ENCODE results near the gene AQP5.

The AQP5 gene

DNA sequence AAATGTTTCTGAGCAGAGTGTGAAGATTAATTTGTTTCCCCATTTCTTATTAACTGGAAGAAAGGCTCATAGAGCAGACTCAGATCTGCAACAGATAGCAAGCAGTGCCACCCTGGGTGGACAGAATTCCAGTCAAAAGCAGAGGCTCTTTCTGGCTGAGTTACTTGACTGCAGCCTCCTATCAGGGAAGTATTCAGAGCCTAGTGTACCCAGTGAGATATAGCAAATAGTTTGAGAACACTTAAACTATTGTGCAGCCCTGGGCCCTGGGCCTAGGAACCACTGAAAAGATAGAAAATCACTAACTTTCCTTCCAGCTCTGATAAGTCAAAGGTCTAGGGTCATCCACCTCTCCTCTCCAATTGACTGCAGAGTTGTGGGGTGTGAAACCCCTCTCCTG, 22.4 kb upstream of the AQP5 start:
- DNase-seq (ENCODE audit: extremely low read depth, low read depth) = no peak
- TF ChIP-seq, protein P1, sequence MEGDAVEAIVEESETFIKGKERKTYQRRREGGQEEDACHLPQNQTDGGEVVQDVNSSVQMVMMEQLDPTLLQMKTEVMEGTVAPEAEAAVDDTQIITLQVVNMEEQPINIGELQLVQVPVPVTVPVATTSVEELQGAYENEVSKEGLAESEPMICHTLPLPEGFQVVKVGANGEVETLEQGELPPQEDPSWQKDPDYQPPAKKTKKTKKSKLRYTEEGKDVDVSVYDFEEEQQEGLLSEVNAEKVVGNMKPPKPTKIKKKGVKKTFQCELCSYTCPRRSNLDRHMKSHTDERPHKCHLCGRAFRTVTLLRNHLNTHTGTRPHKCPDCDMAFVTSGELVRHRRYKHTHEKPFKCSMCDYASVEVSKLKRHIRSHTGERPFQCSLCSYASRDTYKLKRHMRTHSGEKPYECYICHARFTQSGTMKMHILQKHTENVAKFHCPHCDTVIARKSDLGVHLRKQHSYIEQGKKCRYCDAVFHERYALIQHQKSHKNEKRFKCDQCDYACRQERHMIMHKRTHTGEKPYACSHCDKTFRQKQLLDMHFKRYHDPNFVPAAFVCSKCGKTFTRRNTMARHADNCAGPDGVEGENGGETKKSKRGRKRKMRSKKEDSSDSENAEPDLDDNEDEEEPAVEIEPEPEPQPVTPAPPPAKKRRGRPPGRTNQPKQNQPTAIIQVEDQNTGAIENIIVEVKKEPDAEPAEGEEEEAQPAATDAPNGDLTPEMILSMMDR (IDR thresholded peaks at IDR 0.05; ENCODE audit: low read depth, low read length, missing control alignments) = no peak
- H3K4me3 ChIP-seq (replicated peaks; ENCODE audit: low read depth, low read length) = no peak overlapping the region

DNA sequence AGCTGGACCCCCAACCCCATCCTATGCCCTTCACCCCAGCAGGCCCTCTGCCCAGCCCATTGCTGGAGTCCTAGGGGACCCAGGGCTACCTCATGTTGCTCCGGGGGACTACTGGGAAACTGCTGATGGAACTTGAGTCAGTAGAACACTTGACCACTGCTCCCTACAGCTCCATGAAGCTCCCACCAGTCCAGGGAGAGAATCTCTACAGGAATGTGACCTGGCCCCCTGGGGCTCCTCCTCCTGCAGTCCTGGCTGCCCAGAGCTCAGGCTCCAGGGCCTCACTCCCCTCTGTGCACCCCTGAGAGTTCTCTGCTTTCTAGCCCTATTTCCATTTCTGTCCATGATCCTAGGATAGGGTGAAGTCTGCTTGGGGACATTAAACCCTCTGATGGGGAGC, 22.0 kb upstream of the AQP5 start:
- DNase-seq (ENCODE audit: extremely low read depth, low read depth) = no peak
- TF ChIP-seq, protein P1 (IDR thresholded peaks at IDR 0.05; ENCODE audit: low read depth, low read length, missing control alignments) = no peak
- H3K4me3 ChIP-seq (replicated peaks; ENCODE audit: low read depth, low read length) = no peak overlapping the region

DNA sequence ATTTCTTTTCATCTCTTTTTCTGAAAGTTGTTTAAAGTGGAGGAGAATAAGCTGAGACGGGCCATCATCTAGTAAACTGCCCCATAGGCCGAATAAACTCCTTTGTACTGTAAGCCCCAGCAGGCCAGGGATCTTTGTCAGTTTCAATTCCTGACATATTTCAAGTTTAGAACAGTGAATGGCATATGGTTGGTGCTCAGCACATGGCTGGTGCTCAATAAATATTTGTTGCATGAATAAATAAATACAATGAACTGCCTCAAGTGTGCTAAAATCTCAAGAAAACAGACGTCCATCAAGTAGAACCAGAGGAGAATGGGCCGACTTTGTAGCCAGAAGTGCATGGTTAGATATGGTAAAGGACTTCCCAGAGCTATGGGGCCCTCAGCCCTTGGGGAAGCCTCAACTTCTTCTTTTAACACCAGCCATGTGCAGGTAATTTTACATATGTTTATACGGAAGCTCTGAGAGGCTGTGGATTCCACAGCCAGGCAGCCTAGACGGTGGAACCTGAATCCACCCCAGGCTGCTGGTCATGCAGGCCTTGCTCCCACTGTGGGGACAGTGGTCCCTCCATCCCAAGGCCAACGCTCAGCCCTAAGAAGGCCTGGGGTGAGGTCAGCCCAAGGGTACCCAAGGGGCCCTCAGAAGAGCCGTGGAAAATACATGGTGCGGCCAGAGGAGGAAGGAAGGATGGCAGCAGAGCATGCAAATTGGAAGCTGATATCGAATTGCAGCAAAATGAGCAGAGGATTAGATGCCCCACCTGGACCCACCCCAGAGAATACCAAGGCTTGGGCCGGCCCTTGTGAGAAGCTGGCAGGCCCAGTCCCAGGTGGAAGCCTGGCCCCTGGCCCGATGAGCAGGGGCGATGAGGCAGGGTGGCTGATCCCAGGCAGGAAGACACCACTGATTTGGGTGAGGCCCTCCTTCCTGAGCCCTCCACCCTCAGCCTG, 19.8 kb upstream of the AQP5 start:
- no peak for DNase-seq (ENCODE audit: extremely low read depth, low read depth)
- H3K4me3 ChIP-seq (replicated peaks; ENCODE audit: low read depth, low read length) = no peak overlapping the region
- TF ChIP-seq, protein P1 (IDR thresholded peaks at IDR 0.05; ENCODE audit: low read depth, low read length, missing control alignments) = no peak

DNA sequence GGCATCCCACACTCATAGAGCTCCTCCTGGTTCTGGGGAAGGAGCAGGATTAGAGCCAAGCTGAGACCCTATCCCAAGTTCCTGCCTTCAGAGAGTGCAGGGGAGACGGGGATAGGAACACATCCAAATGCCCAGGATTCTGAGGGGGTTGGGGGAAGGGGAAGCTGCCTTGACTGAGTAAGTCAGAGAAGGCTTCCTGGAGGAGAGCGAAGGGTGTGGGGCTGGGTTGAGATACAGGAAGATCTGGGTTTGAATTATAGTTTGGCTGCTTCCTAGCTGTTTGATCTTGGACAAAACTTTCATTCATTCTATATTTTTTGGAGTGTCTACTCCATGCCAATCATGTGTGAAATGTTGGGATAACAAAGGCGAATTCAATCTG, 19.2 kb upstream of the AQP5 start:
- TF ChIP-seq, protein P1 (IDR thresholded peaks at IDR 0.05; ENCODE audit: low read depth, low read length, missing control alignments) = no peak
- H3K4me3 ChIP-seq (replicated peaks; ENCODE audit: low read depth, low read length) = no peak overlapping the region
- DNase-seq (ENCODE audit: extremely low read depth, low read depth) = no peak

DNA sequence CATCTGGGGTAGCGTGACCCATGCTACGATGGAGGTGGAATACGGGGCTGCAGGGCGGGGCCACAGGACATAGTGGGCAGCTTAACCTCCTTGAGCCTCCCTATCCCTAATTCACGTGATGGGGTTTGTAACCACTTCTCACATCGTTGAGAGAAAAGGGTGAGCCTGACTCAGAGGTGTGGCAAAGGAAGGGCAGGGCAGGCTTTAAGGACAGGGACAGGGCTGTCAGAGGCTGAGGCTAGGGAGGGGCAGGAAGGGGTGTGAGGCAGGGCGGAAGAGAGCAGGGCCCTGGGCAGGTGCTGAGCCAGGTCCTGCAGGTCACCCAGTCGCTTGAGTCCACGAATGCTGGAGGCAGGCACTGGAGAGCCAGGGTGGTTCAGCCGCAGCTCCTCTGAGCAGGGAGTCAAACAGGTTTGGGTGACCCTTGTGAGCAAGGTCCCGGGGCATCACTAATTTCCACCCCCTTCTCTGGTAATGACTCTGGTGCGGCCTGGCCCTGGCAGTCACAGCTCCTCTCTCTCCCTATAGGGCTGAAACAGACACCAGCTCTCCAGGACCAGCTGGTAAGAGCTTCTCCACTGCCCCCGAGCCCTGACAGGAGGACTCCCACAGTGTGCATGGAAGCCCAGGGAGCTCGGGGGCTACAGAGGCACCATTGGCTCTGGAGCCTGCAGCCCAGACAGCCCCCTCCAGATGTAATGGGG, 18.6 kb upstream of the AQP5 start:
- TF ChIP-seq, protein P1 (IDR thresholded peaks at IDR 0.05; ENCODE audit: low read depth, low read length, missing control alignments) = no peak
- H3K4me3 ChIP-seq (replicated peaks; ENCODE audit: low read depth, low read length) = no peak overlapping the region
- DNase-seq (ENCODE audit: extremely low read depth, low read depth) = no peak

DNA sequence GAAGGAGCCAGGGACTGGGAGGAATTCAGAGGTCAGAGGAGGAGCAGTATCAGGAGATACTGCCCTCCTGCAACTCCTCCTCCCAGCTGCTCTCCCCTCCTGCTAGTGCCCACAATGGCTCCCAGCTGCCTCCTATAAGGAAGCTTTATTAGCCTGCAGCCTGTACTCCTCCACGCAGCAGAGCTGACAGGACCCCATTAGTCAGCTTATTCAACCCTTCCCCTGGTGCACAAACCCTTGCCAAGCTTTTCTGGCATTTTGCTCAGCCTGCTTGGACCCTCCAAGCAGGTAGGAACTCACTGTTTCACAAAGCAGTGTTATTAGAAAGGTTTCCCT, 18.1 kb upstream of the AQP5 start:
- TF ChIP-seq, protein P1 (IDR thresholded peaks at IDR 0.05; ENCODE audit: low read depth, low read length, missing control alignments) = no peak
- H3K4me3 ChIP-seq (replicated peaks; ENCODE audit: low read depth, low read length) = no peak overlapping the region
- no peak for DNase-seq (ENCODE audit: extremely low read depth, low read depth)
